K562 (cell line): Measurements from ENCODE around the gene PAFAH1B2. TPM values are rescaled to one million over a fixed set of nuclear protein-coding genes. Genes with fewer than 3 reads are reported as not detected.

Experiments used
- ATF7 ChIP-seq: fragments of 450-650 bp; IDR thresholded peaks from 2 replicates; pipeline ENCODE4 v1.7.1; 2014; ENCODE audit warnings: mild to moderate bottlenecking, moderate library complexity
- BACH1 ChIP-seq: fragments of 200-800 bp; sonication (Bioruptor generic); IDR thresholded peaks from 2 replicates; pipeline ENCODE4 v1.6.1; 2016; ENCODE audit warnings: missing genetic modification characterization, missing compliant biosample characterization
- CBX5 ChIP-seq: IDR thresholded peaks from 2 replicates; pipeline ENCODE4 v1.6.1; 2014; ENCODE audit warnings: low read depth, borderline replicate concordance
- EP300 ChIP-seq: IDR thresholded peaks from 2 replicates; pipeline ENCODE4 v1.6.1; 2012; ENCODE audit warnings: low read length, improper control_type of control experiment
- GATA2 ChIP-seq: sonication (generic); formaldehyde crosslinking; IDR thresholded peaks from 2 replicates; pipeline ENCODE4 v1.4.0; 2020; ENCODE audit warnings: mild to moderate bottlenecking, missing genetic modification reagents
- HDAC6 ChIP-seq: IDR thresholded peaks from 2 replicates; pipeline ENCODE4 v1.6.1; 2012; ENCODE audit warnings: low read depth, mild to moderate bottlenecking, control low read depth, inconsistent platforms, low read length, moderate library complexity
- HDGF ChIP-seq: fragments of 450-650 bp; IDR thresholded peaks from 2 replicates; pipeline ENCODE4 v1.6.1; 2016
- JUNB ChIP-seq: fragments of 450-650 bp; formaldehyde crosslinking; conservative IDR thresholded peaks from 2 replicates; pipeline ENCODE4 v1.4.0; 2020; ENCODE audit warnings: mild to moderate bottlenecking
- JUND ChIP-seq, 2 experiments: IDR thresholded peaks; 2 replicates in 1 of 2; 3 replicates in 1 of 2; pipeline ENCODE4 v1.6.1; 2011; ENCODE audit warnings: borderline replicate concordance in 2 of 2, low read depth in 2 of 2, low read length in 2 of 2, improper control_type of control experiment in 1 of 2, missing biosample characterization in 1 of 2, missing genetic modification characterization in 1 of 2, missing genetic modification reagents in 1 of 2
- KDM1A ChIP-seq, 2 experiments: fragments of 450-650 bp; IDR thresholded peaks; 2 replicates each; pipeline ENCODE4 v1.6.1; 2016; ENCODE audit warnings: mild to moderate bottlenecking in 2 of 2
- MBD1 ChIP-seq: fragments of 250-450 bp; sonication (Bioruptor Pico); IDR thresholded peaks from 2 replicates; pipeline ENCODE4 v1.8.0; 2022; ENCODE audit warnings: inconsistent platforms
- NFATC3 ChIP-seq: fragments of 450-650 bp; IDR thresholded peaks from 2 replicates; pipeline ENCODE4 v1.6.1; 2017; ENCODE audit warnings: mild to moderate bottlenecking
- PHF8 ChIP-seq: fragments of 200-600 bp; sonication (generic); IDR thresholded peaks from 2 replicates; pipeline ENCODE4 v1.6.1; 2012; ENCODE audit warnings: mixed run types, mild to moderate bottlenecking, inconsistent platforms, low read length, moderate library complexity, borderline replicate concordance
- POLR2G ChIP-seq: fragments of 200-400 bp; formaldehyde crosslinking; IDR thresholded peaks from 2 replicates; pipeline ENCODE4 v1.6.1; 2017; ENCODE audit warnings: low read depth, mild to moderate bottlenecking, antibody characterized with exemption, low read length, moderate library complexity
- POLR3G ChIP-seq: IDR thresholded peaks from 2 replicates; pipeline ENCODE4 v1.6.1; 2011; ENCODE audit not compliant: insufficient read length, insufficient replicate concordance; ENCODE audit errors: extremely low read depth
- RFX5 ChIP-seq: IDR thresholded peaks from 2 replicates; pipeline ENCODE4 v1.6.1; 2011; ENCODE audit warnings: low read depth, mild to moderate bottlenecking, improper control_type of control experiment, low read length
- TAF7 ChIP-seq: fragments of 450-650 bp; IDR thresholded peaks from 2 replicates; pipeline ENCODE4 v1.6.1; 2016; ENCODE audit warnings: missing genetic modification characterization, missing compliant biosample characterization
- TBP ChIP-seq: optimal IDR thresholded peaks from 2 replicates; pipeline ENCODE3; 2011; ENCODE audit warnings: low read depth, low read length, improper control_type of control experiment
- TFAM ChIP-seq: fragments of 250-450 bp; sonication (Bioruptor Pico); conservative IDR thresholded peaks from 2 replicates; pipeline ENCODE4 v1.5.0; 2021; ENCODE audit warnings: mild to moderate bottlenecking, moderate library complexity
- TRIM24 ChIP-seq, 2 experiments: fragments of 450-650 bp; IDR thresholded peaks; 2 replicates each; pipeline ENCODE4 v1.6.1; 2016
- ZNF197 ChIP-seq: fragments of 200-800 bp; sonication (Bioruptor generic); IDR thresholded peaks from 2 replicates; pipeline ENCODE4 v1.6.1; 2016; ENCODE audit warnings: low read depth, missing genetic modification characterization, missing compliant biosample characterization
- ZNF239 ChIP-seq: fragments of 250-450 bp; sonication (Bioruptor Pico); IDR thresholded peaks from 2 replicates; pipeline ENCODE4 v1.4.0; 2020; ENCODE audit warnings: mild to moderate bottlenecking
- ZNF57 ChIP-seq: fragments of 450-650 bp; formaldehyde crosslinking; IDR thresholded peaks from 2 replicates; pipeline ENCODE4 v1.4.0; 2020; ENCODE audit warnings: mild to moderate bottlenecking, moderate library complexity
- ZNF699 ChIP-seq: fragments of 250-450 bp; sonication (Bioruptor Pico); IDR thresholded peaks from 2 replicates; pipeline ENCODE4 v1.8.0; 2021; ENCODE audit warnings: mild to moderate bottlenecking, moderate library complexity; ENCODE audit not compliant: insufficient replicate concordance
- ZSCAN32 ChIP-seq: fragments of 450-650 bp; formaldehyde crosslinking; IDR thresholded peaks from 2 replicates; pipeline ENCODE4 v1.4.0; 2020; ENCODE audit warnings: mild to moderate bottlenecking, moderate library complexity
- polyA plus RNA-seq, 8 experiments: library from polyadenylated mRNA; depleted of rRNA in 4 of 8; stranded (reverse) in 5 of 8; unstranded in 3 of 8; fragments of >200 nt; fragmentation: Nextera tagmentation in 2 of 8; fragmentation: Illumina TruSeq in 1 of 8; extraction: Ambion mirVana in 2 of 8; extraction: Trizol in 1 of 8; gene quantifications; 2 replicates each; pipeline versions ENCODE4 v1.2.1 to v1.2.3, GENCODE V29; 2011 to 2014; ENCODE audit warnings: inconsistent platforms in 1 of 8, missing spikeins in 1 of 8
- total RNA-seq, 7 experiments: library from RNA; depleted of rRNA in 6 of 7; stranded (reverse); fragments of >200 nt in 6 of 7; fragmentation: Illumina TruSeq in 2 of 7; extraction: Trizol in 2 of 7; gene quantifications; 2 replicates each; pipeline versions ENCODE4 v1.2.1 to v1.2.3, GENCODE V29; 2011 to 2021; ENCODE audit warnings: low replicate concordance in 1 of 7
- TF ChIP-seq, protein P1 (sequence below): fragments of 450-650 bp; IDR thresholded peaks from 2 replicates; pipeline ENCODE4 v1.6.1; 2016; ENCODE audit warnings: low read depth, mild to moderate bottlenecking, moderate library complexity
- TF ChIP-seq, protein P2 (sequence below): fragments of 250-450 bp; sonication (Bioruptor Pico); IDR thresholded peaks from 2 replicates; pipeline ENCODE4 v1.5.0; 2021

The PAFAH1B2 gene
- total and polyA plus RNA-seq, 9 of the 15 experiments (the other 6 are each of a cell fraction or from before 2014, with no cell fraction given), result 27.8 to 94.7 (median 64.9) TPM

DNA sequence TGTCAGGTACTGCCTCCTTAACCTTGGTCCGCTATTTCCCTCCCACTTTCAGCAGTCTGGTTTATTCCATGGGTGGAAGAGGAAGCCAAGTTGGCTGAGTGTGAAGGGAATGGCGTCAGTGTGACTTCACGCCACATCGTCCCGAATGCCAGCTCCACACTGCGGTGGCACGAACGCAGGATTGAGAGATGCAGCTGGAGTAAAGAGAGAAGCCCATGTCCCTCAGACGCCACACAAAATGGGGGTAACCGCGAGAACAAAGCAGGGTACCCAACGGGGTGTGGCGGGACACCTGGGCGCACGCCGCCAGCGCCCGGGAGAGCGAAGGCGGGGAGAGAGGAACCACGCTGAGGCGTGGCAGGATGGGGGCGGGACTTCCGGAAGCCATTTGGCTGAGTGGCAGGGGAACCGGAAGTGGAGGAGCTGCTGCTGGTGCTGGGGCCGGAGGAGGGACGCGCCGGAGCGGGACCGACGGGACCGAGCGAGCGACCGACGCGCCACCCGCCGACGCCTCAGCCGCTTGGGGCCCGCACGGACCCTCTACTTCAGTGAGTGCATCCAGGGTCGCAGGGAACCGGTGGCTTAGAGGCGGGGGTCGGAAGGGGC lies at the start of gene PAFAH1B2 (continued):
- TF ChIP-seq TRIM24 (IDR thresholded peaks at IDR 0.05), result peak in 1 of 2 experiments; percentile 59; a peak in 1 of 4 replicates
- peak; percentile 47; the same call in 1 of the 2 replicates for TF ChIP-seq JUND (IDR thresholded peaks at IDR 0.05; ENCODE audit: borderline replicate concordance, low read depth, low read length)
- peak; percentile 13; the same call in 1 of the 3 replicates for TF ChIP-seq JUND (tag; IDR thresholded peaks at IDR 0.05; ENCODE audit: borderline replicate concordance, low read depth, low read length)
- peak; percentile 93 for TF ChIP-seq POLR2G
- TF ChIP-seq ZNF699 (CRISPR knock-in tag), result no peak
- peak; percentile 84; the same call in 1 of the 2 replicates for TF ChIP-seq PHF8
- peak; percentile 81 for TF ChIP-seq TBP
- TF ChIP-seq MBD1 (CRISPR knock-in tag), result no peak
- TF ChIP-seq GATA2, result no peak
- TF ChIP-seq, protein P1, sequence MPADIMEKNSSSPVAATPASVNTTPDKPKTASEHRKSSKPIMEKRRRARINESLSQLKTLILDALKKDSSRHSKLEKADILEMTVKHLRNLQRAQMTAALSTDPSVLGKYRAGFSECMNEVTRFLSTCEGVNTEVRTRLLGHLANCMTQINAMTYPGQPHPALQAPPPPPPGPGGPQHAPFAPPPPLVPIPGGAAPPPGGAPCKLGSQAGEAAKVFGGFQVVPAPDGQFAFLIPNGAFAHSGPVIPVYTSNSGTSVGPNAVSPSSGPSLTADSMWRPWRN, result no peak
- no peak for TF ChIP-seq TFAM (CRISPR knock-in tag)
- no peak for TF ChIP-seq JUNB (CRISPR knock-in tag)
- TF ChIP-seq HDGF, result no peak
- TF ChIP-seq KDM1A (IDR thresholded peaks at IDR 0.05), result peak in 1 of 2 experiments; percentile 14; a peak in 1 of 4 replicates
- TF ChIP-seq BACH1 (tag), result no peak
- TF ChIP-seq EP300, result no peak
- TF ChIP-seq TAF7, result no peak
- TF ChIP-seq ATF7, result peak; percentile 71; the same call in 1 of the 2 replicates
- TF ChIP-seq CBX5, result no peak
- TF ChIP-seq POLR3G, result no peak
- TF ChIP-seq RFX5, result no peak
- no peak for TF ChIP-seq HDAC6
- TF ChIP-seq, protein P2, sequence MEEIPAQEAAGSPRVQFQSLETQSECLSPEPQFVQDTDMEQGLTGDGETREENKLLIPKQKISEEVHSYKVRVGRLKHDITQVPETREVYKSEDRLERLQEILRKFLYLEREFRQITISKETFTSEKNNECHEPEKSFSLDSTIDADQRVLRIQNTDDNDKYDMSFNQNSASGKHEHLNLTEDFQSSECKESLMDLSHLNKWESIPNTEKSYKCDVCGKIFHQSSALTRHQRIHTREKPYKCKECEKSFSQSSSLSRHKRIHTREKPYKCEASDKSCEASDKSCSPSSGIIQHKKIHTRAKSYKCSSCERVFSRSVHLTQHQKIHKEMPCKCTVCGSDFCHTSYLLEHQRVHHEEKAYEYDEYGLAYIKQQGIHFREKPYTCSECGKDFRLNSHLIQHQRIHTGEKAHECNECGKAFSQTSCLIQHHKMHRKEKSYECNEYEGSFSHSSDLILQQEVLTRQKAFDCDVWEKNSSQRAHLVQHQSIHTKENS (CRISPR knock-in tag), result no peak
- TF ChIP-seq NFATC3, result no peak
- TF ChIP-seq ZNF197 (CRISPR knock-in tag), result no peak
- TF ChIP-seq ZSCAN32 (CRISPR knock-in tag), result no peak
- TF ChIP-seq ZNF57 (CRISPR knock-in tag), result no peak
- no peak for TF ChIP-seq ZNF239 (CRISPR knock-in tag)
